ENCODE measurements around the gene PABPC1L2A.

Gene PABPC1L2A

GRCh38 chrX:73068467-73069364, 10.6 kb downstream of the PABPC1L2A start:
- TF ChIP-seq SIN3A (IDR thresholded peaks at IDR 0.05; ENCODE audit: borderline replicate concordance, insufficient read depth, low read length) = no peak
- no peak for TF ChIP-seq POLR2AphosphoS5 (IDR thresholded peaks at IDR 0.05; ENCODE audit: low read depth, low read length)
- no peak for TF ChIP-seq REST (IDR thresholded peaks at IDR 0.05; ENCODE audit: insufficient read depth in 1 of 2, low read depth in 2 of 2, low read length in 2 of 2)
- TF ChIP-seq FOXP2 (optimal IDR thresholded peaks at IDR 0.05; ENCODE audit: borderline replicate concordance, extremely low read depth, extremely low read length, insufficient read depth) = no peak
- no peak for TF ChIP-seq TAF1 (IDR thresholded peaks at IDR 0.05; ENCODE audit: borderline replicate concordance, insufficient read depth, low read length)

GRCh38 chrX:73028876-73029275, 50.4 kb downstream of the PABPC1L2A start:
- no peak for TF ChIP-seq SIN3A (IDR thresholded peaks at IDR 0.05; ENCODE audit: borderline replicate concordance, insufficient read depth, low read length)
- no peak for TF ChIP-seq FOXP2 (optimal IDR thresholded peaks at IDR 0.05; ENCODE audit: borderline replicate concordance, extremely low read depth, extremely low read length, insufficient read depth)
- TF ChIP-seq REST (IDR thresholded peaks at IDR 0.05; ENCODE audit: insufficient read depth in 1 of 2, low read depth in 2 of 2, low read length in 2 of 2) = no peak
- TF ChIP-seq TAF1 (IDR thresholded peaks at IDR 0.05; ENCODE audit: borderline replicate concordance, insufficient read depth, low read length) = no peak
- no peak for TF ChIP-seq POLR2AphosphoS5 (IDR thresholded peaks at IDR 0.05; ENCODE audit: low read depth, low read length)

All from PFSK-1 (cell line).